CD1c-positive myeloid dendritic cell (primary cell): ENCODE results near the gene TTL.
"Not testable (repeated sequence)": the region's sequence is repeated elsewhere in the genome, so short reads cannot be mapped to it uniquely, and the experiment has no call there.

Source experiments
- DNase-seq: peaks from one replicate; pipeline ENCODE4 v3.0.0-alpha.2; 2016; ENCODE audit errors: extremely low spot score

The TTL gene

DNA sequence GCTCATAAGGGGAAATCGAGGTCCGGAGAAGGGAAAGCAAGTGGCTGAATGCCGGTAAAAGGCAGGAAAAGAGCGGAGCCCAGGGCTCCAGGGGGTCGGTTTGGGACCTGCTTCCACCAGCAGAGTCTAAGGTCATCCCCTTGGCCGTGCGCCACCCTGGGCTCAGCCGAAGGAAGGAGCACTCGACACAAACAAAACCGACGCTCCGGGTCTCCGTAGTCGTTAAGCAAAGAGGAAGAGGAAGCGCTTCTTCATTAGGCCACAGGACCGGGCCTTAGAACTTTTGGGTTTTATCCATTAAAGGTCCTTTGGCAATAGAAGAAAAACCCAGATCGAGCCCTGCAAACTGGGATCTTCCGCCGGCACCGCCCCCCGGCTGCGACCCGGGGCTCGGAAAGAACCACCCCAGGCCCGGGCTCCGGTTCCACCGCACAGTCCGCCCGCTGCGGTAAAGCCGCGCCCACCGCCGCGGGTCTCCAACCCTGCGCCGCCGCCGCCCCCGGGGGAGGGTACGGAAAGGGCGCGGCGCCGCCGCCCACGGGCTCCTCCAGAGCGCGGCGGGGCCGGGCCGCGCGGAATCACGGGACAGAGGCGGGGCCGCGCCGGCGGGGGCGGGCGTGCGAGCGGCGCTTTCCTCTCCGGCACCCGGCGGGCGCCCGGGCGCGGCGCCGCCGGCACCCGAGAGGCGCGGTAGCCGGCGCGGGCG lies at the start of gene TTL:
Gene TTL (plus strand): TSS at position 629 of the 706 bp plus-strand sequence. CDS start 189 bp downstream, outside the sequence.
- peak; percentile 95 for DNase-seq

- not testable (repeated sequence) for DNase-seq
Observed at GRCh38 chr2:112432390-112432734, 49.6 kb upstream of the TTL start.

DNA sequence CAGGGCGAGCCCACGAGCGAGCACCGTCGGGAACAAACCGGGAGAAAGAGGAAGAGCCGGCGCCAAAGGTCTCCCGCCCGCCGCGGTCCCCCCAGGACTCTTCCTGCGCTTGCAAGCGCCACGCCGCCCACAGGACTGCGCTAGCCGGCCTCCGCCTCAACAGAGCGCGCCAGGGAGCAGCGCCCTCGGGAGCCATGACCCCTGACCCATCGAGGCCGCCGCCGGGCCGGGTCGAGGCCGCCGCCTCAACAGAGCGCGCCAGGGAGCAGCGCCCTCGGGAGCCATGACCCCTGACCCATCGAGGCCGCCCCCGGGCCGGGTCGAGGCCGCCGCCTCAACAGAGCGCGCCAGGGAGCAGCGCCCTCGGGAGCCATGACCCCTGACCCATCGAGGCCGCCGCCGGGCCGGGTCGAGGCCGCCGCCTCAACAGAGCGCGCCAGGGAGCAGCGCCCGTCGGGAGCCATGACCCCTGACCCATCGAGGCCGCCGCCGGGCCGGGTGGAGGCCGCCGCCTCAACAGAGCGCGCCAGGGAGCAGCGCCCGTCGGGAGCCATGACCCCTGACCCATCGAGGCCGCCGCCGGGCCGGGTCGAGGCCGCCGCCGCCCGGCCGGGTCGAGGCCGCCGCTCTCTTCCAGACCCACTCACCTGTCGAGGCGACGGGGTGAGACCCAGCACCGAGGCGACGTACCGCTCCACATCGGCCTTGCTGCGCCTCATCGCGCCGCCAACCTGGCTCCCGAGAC lies 49.0 kb upstream of the TTL start:
- peak; percentile 73 for DNase-seq

DNA sequence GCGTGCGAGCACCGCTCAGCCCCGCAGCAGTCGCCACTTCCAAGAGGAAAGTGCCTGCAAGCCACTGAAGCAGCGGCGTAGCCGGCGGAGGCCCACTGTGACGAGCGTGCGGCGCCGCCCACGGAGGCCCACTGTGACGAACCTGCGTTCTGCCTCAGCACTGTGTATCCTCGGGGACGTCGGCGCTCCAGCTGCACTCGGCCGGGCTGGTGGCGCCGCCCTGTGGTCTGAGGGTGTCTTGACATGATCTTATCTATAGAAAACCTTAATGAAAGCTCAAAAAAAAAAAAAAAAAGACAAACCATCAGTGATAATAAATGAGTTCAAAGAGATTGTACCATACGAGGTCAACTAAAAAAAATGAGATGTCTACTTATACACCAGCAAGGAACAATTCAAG lies 48.5 kb upstream of the TTL start, which contains the start of gene RGPD8:
Gene RGPD8 (minus strand): TSS at position 166 of the 400 bp plus-strand sequence. CDS start 192 bp downstream, outside the sequence.
- DNase-seq = peak; percentile 97

GRCh38 chr2:112433932-112434730 lies 47.8 kb upstream of the TTL start:
- DNase-seq = no peak

DNA sequence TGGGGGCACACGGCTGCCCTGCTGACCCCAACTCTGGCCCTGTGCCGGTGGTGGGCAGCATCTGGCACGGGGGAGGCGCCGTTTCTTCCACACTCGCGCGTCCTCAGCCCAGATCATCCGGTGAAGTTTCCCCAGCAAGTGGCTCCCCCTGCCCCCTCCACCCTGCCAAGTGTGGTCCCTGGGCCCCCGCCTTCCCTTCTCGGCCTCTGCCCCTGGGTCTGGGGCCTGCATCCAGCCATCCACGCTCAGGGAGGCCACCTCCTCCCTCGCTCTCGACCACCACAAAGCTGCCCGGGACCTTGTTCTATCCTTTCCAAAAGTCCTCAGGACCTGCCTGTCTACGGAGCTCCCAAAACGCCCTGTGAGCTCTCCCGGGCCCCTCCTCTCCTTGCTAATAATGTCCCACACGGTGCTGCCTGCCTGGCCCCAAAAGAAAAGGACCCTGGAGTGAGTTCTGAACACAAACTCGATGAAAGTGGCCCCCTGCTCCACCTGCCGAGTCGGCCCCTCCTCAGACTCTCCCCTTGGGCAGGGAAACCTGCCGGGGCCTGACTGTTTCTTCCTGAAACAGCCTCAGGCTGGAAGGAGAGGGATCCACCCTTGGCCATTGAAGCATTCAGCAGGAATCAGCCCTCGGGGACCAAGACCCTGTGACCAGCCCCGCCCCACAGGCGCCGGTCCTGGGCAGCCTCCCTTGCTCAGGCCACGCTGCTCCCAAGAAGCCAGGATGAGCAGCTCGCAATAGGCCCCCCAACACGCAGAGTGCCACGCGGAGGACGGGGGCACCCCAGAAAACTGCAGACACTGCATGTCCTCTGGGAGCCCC lies 46.9 kb upstream of the TTL start:
- not testable (repeated sequence) for DNase-seq

DNA sequence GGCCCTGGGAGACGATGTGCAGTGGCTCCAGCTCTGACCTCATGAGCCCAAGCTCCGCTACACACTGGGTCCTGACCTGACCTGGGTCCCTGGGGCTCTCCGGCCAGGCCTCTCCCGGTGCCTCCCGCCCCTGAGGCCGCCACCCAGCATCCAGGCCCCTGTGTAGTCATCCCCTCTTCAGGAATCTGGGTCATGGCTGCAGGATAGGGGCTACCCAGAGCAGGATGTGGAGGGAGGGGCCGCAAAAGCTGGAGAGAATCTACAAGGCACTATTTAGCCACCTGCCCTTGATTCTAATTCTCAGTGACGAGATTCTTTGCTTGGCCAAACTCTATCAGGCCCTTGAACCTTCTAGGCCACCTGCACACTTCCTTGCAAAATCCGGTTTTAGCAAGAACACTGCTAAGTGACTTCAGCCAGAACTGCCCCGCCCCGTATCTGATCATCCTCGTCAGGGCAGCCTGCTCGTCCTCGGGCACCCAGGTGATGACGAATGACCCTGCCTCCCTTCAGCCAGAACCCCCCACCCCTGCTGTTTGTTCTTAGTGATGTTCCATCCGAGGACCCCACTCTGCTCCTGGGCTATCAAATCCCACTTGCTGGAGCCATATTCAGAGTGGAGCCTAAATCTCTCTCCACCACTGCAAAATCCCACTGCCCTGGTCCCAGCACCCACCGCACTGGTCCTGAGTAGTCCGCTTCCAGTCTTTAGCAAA lies 46.1 kb upstream of the TTL start:
- DNase-seq = not testable (repeated sequence)

DNA sequence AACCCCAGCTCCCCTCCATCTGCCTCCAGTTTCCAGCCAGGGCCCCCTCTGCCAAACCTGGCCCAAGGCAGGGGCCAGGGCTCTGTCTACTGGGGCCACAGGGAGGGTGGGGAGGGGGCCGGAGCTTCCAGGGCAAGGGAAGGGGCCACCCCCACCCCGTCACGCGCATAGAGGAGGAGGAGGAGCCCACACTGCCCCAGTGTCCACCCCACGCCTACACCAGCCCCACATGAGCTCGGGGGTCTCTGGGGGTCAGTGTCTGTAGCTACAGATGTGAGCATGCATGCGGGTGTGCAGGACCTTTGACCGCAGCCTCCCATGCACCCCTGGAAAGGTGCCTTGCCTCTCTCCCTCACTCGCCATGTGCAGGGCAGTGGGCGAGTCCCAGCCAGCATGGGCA lies 45.0 kb upstream of the TTL start:
- DNase-seq = not testable (repeated sequence)

GRCh38 chr2:112437405-112437831 lies 44.5 kb upstream of the TTL start:
- DNase-seq = not testable (repeated sequence)

DNA sequence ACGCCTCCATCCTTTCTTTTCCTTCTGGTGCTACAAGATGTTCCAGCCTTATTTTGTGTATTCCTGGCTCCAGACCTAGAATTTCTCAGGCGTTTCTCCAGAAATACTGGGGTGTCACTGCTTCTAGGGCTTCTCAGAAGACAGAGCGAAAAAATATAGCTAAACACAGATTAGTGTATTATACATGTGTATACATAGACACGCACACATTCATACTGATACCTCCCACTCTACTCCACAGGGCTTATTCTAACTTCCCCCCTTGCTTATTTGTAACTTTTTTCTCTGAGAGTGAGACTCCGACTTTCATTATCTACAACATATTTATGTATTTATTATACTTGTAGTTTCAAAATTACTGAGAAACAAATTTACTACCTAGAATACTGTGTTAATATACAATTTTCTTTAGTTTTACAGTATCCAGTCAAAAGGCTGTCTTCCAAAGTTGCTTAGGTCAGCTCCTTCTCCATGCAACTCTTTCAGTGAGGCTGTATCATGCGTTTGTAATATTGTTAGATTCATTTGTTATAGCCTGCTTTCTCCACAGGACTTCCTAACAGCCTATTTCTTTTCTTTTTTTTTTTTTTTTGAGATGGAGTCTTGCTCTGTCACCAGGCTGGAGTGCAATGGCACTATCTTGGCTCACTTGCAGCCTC lies 43.2 kb upstream of the TTL start:
- DNase-seq = not testable (repeated sequence)

DNA sequence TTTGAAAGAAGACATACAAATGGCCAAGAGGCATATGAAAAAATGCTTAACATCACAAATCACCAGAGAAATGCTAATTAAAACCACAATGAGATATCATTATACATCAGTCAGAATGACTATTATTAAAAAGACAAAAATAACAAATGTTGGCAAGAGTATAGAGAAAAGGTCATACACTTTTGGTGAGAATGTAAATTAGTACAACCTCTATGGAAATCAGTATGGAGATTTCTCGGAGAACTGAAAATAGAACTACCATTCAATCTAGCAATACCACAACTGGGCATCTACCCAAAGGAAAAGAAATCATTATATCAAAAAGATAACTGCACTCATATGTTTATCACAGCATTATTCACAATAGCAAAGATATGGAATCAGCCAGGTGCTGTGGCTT lies 37.7 kb upstream of the TTL start:
- DNase-seq = not testable (repeated sequence)

- no peak for DNase-seq
Observed at GRCh38 chr2:112449854-112450253, 32.1 kb upstream of the TTL start.

- DNase-seq = no peak
Observed at GRCh38 chr2:112451317-112451716, 30.6 kb upstream of the TTL start.

DNA sequence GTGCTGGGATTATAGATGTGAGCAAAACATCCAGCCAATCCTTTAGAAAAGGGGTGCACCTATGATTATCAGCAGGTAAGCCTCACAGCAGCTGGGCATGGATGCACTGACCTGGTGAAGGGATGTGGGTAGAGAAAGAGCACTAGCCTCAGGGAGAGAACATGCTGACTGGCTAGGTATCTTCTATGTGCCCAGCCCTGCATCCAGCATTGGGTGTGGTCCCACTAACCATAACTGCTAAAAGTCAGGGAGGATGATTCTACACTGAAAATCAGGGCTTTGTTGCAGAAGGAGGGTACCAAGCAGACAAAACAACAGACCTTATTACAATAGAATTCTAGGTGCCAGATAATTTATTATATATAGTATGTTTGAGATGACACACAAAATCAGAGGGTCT lies 27.4 kb upstream of the TTL start:
- DNase-seq = no peak

GRCh38 chr2:112459372-112459771 lies 22.6 kb upstream of the TTL start:
- no peak for DNase-seq

GRCh38 chr2:112462178-112462577 lies 19.8 kb upstream of the TTL start:
- DNase-seq = no peak

DNA sequence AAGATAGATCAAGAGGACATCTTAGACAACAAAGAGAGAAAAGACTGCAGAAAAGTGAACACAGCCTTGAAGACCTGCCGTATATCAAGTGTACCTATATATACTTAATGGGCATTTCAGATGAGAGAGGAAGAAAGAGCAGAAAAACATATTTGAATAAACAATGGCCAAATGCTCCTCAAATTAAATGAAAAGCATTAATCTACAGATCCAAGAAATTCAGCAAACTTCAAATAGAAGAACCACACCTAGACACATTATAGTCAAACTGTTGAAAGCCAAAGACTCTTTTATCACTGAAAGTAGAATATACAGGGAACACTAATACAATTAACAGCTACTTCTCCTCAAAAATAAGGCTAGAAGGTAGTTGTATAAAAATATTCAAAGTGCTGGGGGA lies 18.7 kb upstream of the TTL start:
- DNase-seq = no peak

DNA sequence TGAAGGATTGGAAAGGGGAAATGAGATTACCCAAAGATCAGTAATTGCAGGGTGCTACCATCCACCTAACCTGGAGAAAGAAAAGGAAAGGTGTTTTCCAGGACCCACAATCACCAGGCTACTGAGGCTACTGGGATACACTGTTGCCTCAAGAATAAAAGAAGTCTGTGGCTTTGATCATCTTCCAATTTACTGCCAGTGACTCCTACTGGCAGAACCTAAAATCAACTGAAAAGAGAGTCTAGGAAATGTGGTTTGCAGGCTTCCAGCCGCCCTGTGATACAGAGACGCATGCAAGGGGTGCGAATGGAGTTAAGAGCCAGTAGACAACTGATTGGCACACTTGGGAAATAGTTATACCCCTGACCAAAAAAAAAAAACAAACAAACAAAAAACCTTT lies 16.6 kb upstream of the TTL start:
- DNase-seq = no peak

- DNase-seq = no peak
Observed at GRCh38 chr2:112472547-112473263, 9.3 kb upstream of the TTL start.
